HepG2 (cell line): Measurements from ENCODE around the gene RNF6. TPM values are rescaled to one million over a fixed set of nuclear protein-coding genes. Genes with fewer than 3 reads are reported as not detected.
A peak's percentile ranks its signal among the peaks of the same experiment; 100 is the strongest.

Experiments
- DR1 ChIP-seq: sonication (generic); formaldehyde crosslinking; IDR thresholded peaks from 2 replicates; pipeline ENCODE4 v1.8.0; 2021; ENCODE audit warnings: mild to moderate bottlenecking, missing genetic modification reagents, inconsistent platforms
- ELF4 ChIP-seq: sonication (generic); formaldehyde crosslinking; IDR thresholded peaks from 2 replicates; pipeline ENCODE4 v1.5.0; 2020; ENCODE audit warnings: missing genetic modification reagents, mild to moderate bottlenecking, moderate library complexity, borderline replicate concordance
- FUBP1 ChIP-seq: sonication (generic); formaldehyde crosslinking; IDR thresholded peaks from 2 replicates; pipeline ENCODE4 v1.5.1; 2020; ENCODE audit warnings: missing genetic modification reagents, mild to moderate bottlenecking, borderline replicate concordance
- MAFK ChIP-seq, 2 experiments: IDR thresholded peaks in 1 of 2; conservative IDR thresholded peaks in 1 of 2; 2 replicates each; pipeline ENCODE4 v1.6.1; 2011; ENCODE audit warnings: improper control_type of control experiment in 2 of 2, low read length in 2 of 2
- MEIS1 ChIP-seq: sonication (generic); formaldehyde crosslinking; IDR thresholded peaks from 2 replicates; pipeline ENCODE4 v1.9.0; 2021; ENCODE audit warnings: mild to moderate bottlenecking, missing genetic modification reagents, moderate library complexity, borderline replicate concordance
- NR2C2 ChIP-seq: sonication (generic); formaldehyde crosslinking; IDR thresholded peaks from 2 replicates; pipeline ENCODE4 v1.4.0; 2020; ENCODE audit warnings: missing genetic modification reagents, mild to moderate bottlenecking, moderate library complexity, borderline replicate concordance
- PCBP1 ChIP-seq: fragments of 200-400 bp; formaldehyde crosslinking; IDR thresholded peaks from 2 replicates; pipeline ENCODE4 v1.6.1; 2017; ENCODE audit warnings: mild to moderate bottlenecking, low read depth, low read length, borderline replicate concordance
- SOX13 ChIP-seq, 3 experiments: fragments of 450-650 bp in 1 of 3; sonication (generic) in 1 of 3; formaldehyde crosslinking in 1 of 3; IDR thresholded peaks in 2 of 3; conservative IDR thresholded peaks in 1 of 3; 2 replicates each; pipeline versions ENCODE4 v1.5.0 to v1.6.1; 2016 to 2020; ENCODE audit warnings: antibody characterized with exemption in 1 of 3, mild to moderate bottlenecking in 1 of 3, missing compliant biosample characterization in 1 of 3, missing genetic modification reagents in 1 of 3, moderate library complexity in 1 of 3
- TP53 ChIP-seq: sonication (generic); formaldehyde crosslinking; conservative IDR thresholded peaks from 2 replicates; pipeline ENCODE4 v1.4.0; 2020; ENCODE audit warnings: missing genetic modification reagents
- ZBTB3 ChIP-seq: sonication (generic); formaldehyde crosslinking; IDR thresholded peaks from 2 replicates; pipeline ENCODE4 v1.4.0; 2020; ENCODE audit warnings: low read depth, mild to moderate bottlenecking, moderate library complexity, missing genetic modification reagents, borderline replicate concordance
- ZNF160 ChIP-seq: sonication (generic); formaldehyde crosslinking; IDR thresholded peaks from 2 replicates; pipeline ENCODE4 v1.8.0; 2022; ENCODE audit warnings: mild to moderate bottlenecking, inconsistent platforms, missing genetic modification reagents
- ZNF207 ChIP-seq: fragments of 450-650 bp; IDR thresholded peaks from 2 replicates; pipeline ENCODE4 v1.6.1; 2016; ENCODE audit warnings: antibody characterized with exemption, borderline replicate concordance
- ZNF687 ChIP-seq: sonication (generic); formaldehyde crosslinking; IDR thresholded peaks from 2 replicates; pipeline ENCODE4 v1.5.1; 2020; ENCODE audit warnings: mild to moderate bottlenecking, missing genetic modification reagents, moderate library complexity
- ZNF784 ChIP-seq: sonication (generic); formaldehyde crosslinking; IDR thresholded peaks from 2 replicates; pipeline ENCODE4 v1.5.1; 2020; ENCODE audit warnings: missing genetic modification reagents, mild to moderate bottlenecking, borderline replicate concordance
- ZSCAN9 ChIP-seq: IDR thresholded peaks from 2 replicates; pipeline ENCODE4 v1.6.1; 2016; ENCODE audit warnings: borderline replicate concordance
- polyA plus RNA-seq, 8 experiments: library from polyadenylated mRNA; depleted of rRNA in 3 of 8; stranded (reverse) in 7 of 8; unstranded in 1 of 8; fragments of >200 nt; fragmentation: Illumina TruSeq in 4 of 8; extraction: Trizol in 4 of 8; gene quantifications; 2 replicates each; pipeline versions ENCODE4 v1.2.1 to v1.2.3, GENCODE V29; 2011 to 2016; ENCODE audit warnings: low read depth in 4 of 8, missing spikeins in 1 of 8, mixed read lengths in 1 of 8; ENCODE audit not compliant: insufficient read depth in 1 of 8
- total RNA-seq, 5 experiments: library from RNA; depleted of rRNA; stranded (reverse); fragments of >200 nt; fragmentation: Illumina TruSeq; extraction: Trizol; gene quantifications; 2 replicates each; pipeline ENCODE4 v1.2.3, GENCODE V29; 2016; ENCODE audit warnings: low read depth in 1 of 5
- TF ChIP-seq, protein P1 (sequence below): sonication (generic); formaldehyde crosslinking; IDR thresholded peaks from 2 replicates; pipeline ENCODE4 v1.5.1; 2020; ENCODE audit warnings: mild to moderate bottlenecking, missing genetic modification reagents, moderate library complexity
- TF ChIP-seq, protein P2 (sequence below): IDR thresholded peaks from 2 replicates; pipeline ENCODE4 v1.6.1; 2016
- TF ChIP-seq, protein P3 (sequence below): IDR thresholded peaks from 2 replicates; pipeline ENCODE4 v1.6.1; 2016; ENCODE audit warnings: low read depth, borderline replicate concordance

RNF6 gene
- total and polyA plus RNA-seq, 2 of the 13 experiments (the other 11 are each of a cell fraction or from before 2014, with no cell fraction given): 14.6 to 36.8 TPM

DNA sequence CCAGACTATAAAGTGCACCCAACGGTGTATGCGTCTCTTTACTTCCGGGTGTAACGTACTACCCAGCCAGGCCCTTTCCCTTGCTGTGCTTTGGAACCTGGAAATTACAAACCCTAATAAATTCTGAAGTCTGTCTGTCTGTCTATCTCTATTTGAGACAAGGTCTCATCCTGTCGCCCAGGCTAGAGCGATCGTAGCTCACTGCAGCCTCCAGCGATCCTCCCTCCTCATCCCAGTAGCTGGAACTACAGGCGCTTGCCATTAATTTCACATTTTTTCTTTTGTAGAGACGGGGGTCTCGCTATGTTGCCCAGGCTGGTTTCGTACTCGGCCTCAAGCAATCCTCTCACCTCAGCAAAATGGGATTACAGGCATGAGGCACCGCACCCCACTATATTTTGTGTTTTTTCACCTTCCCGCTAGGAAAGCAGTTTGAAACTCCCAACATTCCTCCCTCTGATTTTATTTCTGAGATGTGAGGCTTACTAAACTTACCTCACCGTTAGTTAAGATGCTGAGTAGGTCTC lies 469 bp upstream of the RNF6 start (continued):
- TF ChIP-seq ZNF784 (CRISPR knock-in tag) (no peak), ZBTB3 (CRISPR knock-in tag) (no peak), ZNF160 (0 out of 2 replicates have a peak, but pooled peaks have one; percentile 2), MEIS1 (no peak), PCBP1 (no peak), ELF4 (CRISPR knock-in tag) (no peak), ZSCAN9 (CRISPR knock-in tag) (no peak), ZNF687 (CRISPR knock-in tag) (0 out of 2 replicates have a peak, but pooled peaks have one; percentile 24), FUBP1 (CRISPR knock-in tag) (no peak), TP53 (no peak), ZNF207 (no peak), DR1 (CRISPR knock-in tag) (no peak), MAFK (conservative IDR thresholded peaks at IDR 0.05 in 1 of 2, IDR thresholded peaks at IDR 0.05 in 1 of 2; ENCODE audit: low read length in 2 of 2) (no peak), NR2C2 (CRISPR knock-in tag) (peak; percentile 9; the same call in 1 of the 2 replicates), SOX13 (IDR thresholded peaks at IDR 0.05) (no peak), SOX13 (CRISPR knock-in tag; conservative IDR thresholded peaks at IDR 0.05 in 1 of 2, IDR thresholded peaks at IDR 0.05 in 1 of 2) (no peak)
- TF ChIP-seq, protein P1, sequence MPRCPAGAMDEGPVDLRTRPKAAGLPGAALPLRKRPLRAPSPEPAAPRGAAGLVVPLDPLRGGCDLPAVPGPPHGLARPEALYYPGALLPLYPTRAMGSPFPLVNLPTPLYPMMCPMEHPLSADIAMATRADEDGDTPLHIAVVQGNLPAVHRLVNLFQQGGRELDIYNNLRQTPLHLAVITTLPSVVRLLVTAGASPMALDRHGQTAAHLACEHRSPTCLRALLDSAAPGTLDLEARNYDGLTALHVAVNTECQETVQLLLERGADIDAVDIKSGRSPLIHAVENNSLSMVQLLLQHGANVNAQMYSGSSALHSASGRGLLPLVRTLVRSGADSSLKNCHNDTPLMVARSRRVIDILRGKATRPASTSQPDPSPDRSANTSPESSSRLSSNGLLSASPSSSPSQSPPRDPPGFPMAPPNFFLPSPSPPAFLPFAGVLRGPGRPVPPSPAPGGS (CRISPR knock-in tag): 0 out of 2 replicates have a peak, but pooled peaks have one; percentile 17
- TF ChIP-seq, protein P2, sequence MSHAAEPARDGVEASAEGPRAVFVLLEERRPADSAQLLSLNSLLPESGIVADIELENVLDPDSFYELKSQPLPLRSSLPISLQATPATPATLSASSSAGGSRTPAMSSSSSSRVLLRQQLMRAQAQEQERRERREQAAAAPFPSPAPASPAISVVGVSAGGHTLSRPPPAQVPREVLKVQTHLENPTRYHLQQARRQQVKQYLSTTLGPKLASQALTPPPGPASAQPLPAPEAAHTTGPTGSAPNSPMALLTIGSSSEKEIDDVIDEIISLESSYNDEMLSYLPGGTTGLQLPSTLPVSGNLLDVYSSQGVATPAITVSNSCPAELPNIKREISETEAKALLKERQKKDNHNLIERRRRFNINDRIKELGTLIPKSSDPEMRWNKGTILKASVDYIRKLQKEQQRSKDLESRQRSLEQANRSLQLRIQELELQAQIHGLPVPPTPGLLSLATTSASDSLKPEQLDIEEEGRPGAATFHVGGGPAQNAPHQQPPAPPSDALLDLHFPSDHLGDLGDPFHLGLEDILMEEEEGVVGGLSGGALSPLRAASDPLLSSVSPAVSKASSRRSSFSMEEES (CRISPR knock-in tag): no peak
- TF ChIP-seq, protein P3, sequence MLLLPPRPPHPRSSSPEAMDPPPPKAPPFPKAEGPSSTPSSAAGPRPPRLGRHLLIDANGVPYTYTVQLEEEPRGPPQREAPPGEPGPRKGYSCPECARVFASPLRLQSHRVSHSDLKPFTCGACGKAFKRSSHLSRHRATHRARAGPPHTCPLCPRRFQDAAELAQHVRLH (CRISPR knock-in tag): no peak
